H4 (cell line): ENCODE results near the gene TTC38. TPM values are rescaled to one million over a fixed set of nuclear protein-coding genes. Genes with fewer than 3 reads are reported as not detected.

ENCODE experiments used
- DNase-seq: peaks from one replicate; pipeline ENCODE4 v3.0.0-alpha.2; 2015; ENCODE audit warnings: low spot score
- total RNA-seq: library from RNA; depleted of rRNA; stranded (reverse); fragments of >200 nt; shearing (Covaris generic); gene quantifications from 2 replicates; pipeline ENCODE4 v1.2.3, GENCODE V29; 2014

The TTC38 gene
- total RNA-seq, 1 experiment from 2014 or later = 21.5 TPM

GRCh38 chr22:46278656-46279645, 11.1 kb downstream of the TTC38 start:
- DNase-seq = no peak

- no peak for DNase-seq
Measured at GRCh38 chr22:46280063-46280817, 12.4 kb downstream of the TTC38 start.

GRCh38 chr22:46280999-46281623, 13.3 kb downstream of the TTC38 start:
- no peak for DNase-seq

- no peak for DNase-seq
Measured at GRCh38 chr22:46281866-46282678, 14.3 kb downstream of the TTC38 start.

GRCh38 chr22:46286006-46286405, 18.2 kb downstream of the TTC38 start:
- DNase-seq = no peak

GRCh38 chr22:46286941-46287872, 19.4 kb downstream of the TTC38 start:
- DNase-seq = no peak

- no peak for DNase-seq
Measured at GRCh38 chr22:46287873-46288751, 20.3 kb downstream of the TTC38 start.

GRCh38 chr22:46288846-46289243, 21.0 kb downstream of the TTC38 start:
- no peak for DNase-seq

GRCh38 chr22:46289244-46289891, 21.6 kb downstream of the TTC38 start:
- no peak for DNase-seq

GRCh38 chr22:46290121-46290842, 22.5 kb downstream of the TTC38 start:
- DNase-seq = no peak

GRCh38 chr22:46290843-46291785, 23.3 kb downstream of the TTC38 start:
- DNase-seq = no peak

GRCh38 chr22:46292173-46292572, 24.4 kb downstream of the TTC38 start:
- no peak for DNase-seq

GRCh38 chr22:46292732-46293131, 24.9 kb downstream of the TTC38 start:
- no peak for DNase-seq

GRCh38 chr22:46293577-46294260, 25.9 kb downstream of the TTC38 start:
- no peak for DNase-seq

GRCh38 chr22:46294784-46295183, 27.0 kb downstream of the TTC38 start:
- no peak for DNase-seq

GRCh38 chr22:46295277-46295971, 27.6 kb downstream of the TTC38 start:
- DNase-seq = no peak
